ENCODE data around the gene CABLES1.
A peak's percentile ranks its signal among the peaks of the same experiment; 100 is the strongest.

The CABLES1 gene

GRCh38 chr18:23113576-23113975, 21.7 kb upstream of the CABLES1 start:
- DNase-seq (ENCODE audit: low read depth in 2 of 2), result no peak

- DNase-seq (ENCODE audit: low read depth in 2 of 2), result no peak
Observed at GRCh38 chr18:23114171-23114881, 21.0 kb upstream of the CABLES1 start.

DNA sequence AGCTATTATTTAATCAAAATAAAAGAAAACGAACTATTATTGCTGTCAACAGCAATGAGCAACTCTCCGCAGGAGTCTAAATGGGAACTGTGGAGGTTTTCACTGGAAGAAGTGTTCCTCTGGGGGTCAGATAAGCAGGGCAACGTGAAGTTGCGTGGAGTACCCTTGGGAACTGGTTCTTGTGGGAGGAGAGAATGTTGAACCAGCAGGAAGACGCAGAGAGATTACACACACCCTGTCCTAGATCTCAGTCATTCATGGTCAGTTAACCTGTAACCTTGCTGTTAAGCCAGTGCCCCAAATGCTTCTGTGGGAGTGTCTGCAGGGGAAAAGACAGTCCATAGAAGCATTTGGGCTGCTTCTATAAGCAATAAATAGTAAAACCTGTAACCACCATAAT, 20.4 kb upstream of the CABLES1 start:
- DNase-seq (ENCODE audit: low read depth in 2 of 2), result no peak

DNA sequence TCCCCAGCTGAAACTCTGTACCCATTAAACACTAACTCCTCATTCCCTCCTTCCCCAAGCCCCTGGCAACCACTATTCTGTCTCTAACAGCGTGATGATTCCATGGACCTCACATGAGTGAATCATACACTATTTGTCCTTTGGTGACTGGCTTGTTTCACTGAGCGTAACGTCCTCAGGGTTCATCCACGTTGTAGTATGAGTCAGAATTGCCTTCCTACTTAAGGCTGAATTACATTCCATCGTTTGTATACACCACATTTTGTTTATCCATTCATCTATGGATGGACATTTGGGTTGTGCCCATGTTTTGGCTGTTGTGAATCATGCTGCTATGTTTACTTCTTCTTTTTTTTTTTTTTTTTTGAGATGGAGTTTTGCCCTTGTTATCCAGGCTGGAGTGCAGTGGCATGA, 19.6 kb upstream of the CABLES1 start:
- no peak for DNase-seq (ENCODE audit: low read depth in 2 of 2)

DNA sequence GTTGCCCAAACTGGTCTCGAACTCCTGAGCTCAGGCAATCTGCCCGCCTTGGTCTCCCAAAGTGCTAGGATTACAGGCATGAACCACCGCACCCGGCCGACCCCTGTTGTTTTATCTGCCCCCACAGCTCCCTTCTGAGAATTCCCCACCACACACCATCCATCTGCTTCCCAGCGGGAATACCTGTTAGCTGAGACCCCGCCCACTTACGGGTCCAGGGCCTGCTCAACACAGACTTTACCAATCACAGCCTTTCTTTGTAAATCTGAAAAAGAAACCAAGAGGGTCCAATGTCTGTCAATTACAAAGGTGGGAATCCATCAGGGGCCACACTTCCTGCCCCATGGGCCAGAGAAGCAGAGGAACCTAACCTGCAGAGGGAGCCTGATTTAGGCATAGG, 14.2 kb upstream of the CABLES1 start:
- no peak for DNase-seq (ENCODE audit: low read depth in 2 of 2)

GRCh38 chr18:23122334-23123229, 12.7 kb upstream of the CABLES1 start:
- DNase-seq (ENCODE audit: low read depth in 2 of 2), result no peak

- DNase-seq (ENCODE audit: low read depth in 2 of 2), result no peak
Observed at GRCh38 chr18:23126376-23127056, 8.8 kb upstream of the CABLES1 start.

GRCh38 chr18:23127090-23127489, 8.2 kb upstream of the CABLES1 start:
- DNase-seq (ENCODE audit: low read depth in 2 of 2), result no peak

- no peak for DNase-seq (ENCODE audit: low read depth in 2 of 2)
Observed at GRCh38 chr18:23129355-23130002, 5.8 kb upstream of the CABLES1 start.

DNA sequence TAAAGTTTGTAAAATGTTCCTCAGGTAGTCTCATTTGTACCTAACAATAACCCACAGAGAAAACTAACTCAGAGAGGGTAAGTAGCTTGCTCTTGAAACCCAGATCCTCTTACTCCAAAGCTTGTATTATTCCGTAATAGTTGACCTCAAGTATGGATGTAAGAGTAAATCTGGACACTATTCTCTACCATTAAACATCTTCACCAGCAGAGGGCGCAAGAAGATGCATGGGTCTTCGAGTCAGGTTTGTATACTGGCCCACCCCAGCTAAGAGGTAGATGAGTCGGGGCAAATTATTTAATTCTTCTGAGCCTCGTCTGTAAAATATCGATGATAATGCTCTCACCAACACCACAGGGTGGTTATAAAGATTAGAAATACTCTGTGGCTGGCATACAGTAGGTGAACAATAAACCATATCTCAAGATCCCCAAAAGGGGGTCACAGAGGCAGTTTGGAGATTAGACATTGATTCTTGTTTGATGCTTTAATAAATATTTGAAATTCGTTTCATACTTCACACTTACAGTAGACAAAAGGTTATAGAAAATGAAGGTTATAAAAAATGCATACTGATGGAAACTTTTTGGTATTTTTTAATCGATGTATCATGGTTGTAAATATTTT, 3.5 kb upstream of the CABLES1 start:
- DNase-seq (ENCODE audit: low read depth in 2 of 2), result no peak

DNA sequence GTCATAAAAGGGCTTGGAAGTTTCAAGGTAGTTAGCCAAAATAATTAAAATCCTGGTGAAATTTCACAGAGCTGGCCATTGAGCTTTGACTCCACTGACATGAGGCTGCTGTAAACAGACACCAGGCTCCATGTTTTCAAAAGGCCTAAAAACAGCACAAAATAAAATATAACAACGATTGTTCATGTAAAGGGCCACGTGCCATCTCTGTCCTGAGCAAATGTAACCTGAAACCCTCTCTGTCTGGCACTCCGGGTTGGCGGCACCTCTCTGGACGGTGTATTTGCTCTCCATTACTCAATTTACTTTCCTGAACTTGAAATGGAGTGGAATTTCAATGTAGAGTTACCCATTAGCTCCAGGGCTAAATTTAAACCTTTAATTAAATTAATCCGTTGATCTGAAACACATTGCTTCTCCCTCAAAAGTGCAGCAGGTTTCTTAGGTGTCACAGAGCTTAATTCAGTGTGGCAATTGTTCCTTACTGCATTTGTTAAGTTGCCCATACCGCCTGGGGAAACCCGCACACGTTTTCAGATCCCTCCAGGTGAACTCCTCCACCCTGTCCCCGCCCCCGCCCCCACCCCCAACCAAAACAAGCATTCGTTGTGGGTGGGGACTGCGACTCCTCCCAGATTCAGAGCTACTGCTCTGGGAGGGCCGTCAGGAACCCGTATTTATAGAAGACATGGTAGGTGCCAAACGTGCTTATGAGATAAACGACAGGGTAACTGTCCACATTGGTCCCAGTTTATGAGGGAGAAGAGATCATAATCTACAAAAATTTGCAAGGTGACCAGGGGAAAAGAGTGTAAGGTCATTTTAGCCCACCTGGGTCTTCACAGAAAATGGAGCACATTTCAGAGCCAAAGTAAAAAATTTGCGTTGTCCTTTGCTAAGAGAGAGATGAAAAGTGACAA, 1.2 kb upstream of the CABLES1 start:
- no peak for DNase-seq (ENCODE audit: low read depth in 2 of 2)

GRCh38 chr18:23135550-23136325, 453 bp downstream of the CABLES1 start:
- DNase-seq (ENCODE audit: low read depth in 2 of 2), result no peak

- peak in 1 of 2 donors; percentile 13 for DNase-seq (ENCODE audit: low read depth in 2 of 2)
Observed at GRCh38 chr18:23136326-23137096, 1.2 kb downstream of the CABLES1 start.

GRCh38 chr18:23137097-23137635, 1.9 kb downstream of the CABLES1 start:
- DNase-seq (ENCODE audit: low read depth in 2 of 2), result no peak

DNA sequence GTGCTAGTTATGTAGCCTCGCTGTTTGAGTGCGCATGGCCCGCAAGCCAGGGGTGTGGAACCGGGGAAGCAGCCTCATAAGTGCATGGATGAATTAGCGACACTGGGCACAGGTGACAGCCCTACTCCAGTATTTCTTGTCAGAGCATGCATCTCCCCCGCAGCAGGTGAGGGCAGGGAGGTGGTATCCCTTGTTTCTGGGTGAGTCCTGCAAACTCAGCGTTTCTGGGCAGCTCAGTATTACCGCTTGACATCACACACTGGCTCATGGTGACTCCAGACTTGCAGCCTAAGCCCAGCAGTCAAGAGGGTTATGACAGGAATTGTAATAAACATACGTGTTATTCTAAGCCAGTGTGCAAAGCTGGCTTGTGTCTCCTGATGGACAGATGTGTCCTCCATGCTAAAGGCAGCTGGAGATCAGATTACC, 2.5 kb downstream of the CABLES1 start:
- DNase-seq (ENCODE audit: low read depth in 2 of 2), result no peak

DNA sequence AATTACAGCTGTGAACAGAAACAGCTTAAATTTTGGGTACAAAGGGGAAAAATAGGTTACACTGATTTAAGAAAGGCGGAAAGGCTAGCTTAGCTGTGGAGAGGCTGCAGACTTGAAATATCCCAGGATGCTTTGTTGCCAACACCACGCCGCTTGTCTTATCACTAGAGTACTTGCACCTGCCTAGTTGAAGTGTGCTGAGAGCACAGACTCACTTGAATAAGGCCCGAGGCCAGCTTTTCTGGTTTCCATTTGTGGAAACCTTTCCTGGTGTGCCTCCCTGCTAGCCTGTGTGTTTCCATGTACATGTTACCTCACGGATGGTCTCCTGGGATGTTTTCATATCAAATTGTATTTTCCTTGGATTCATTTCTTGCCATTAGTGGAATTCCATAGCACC, 3.2 kb downstream of the CABLES1 start:
- DNase-seq (ENCODE audit: low read depth in 2 of 2), result no peak

DNA sequence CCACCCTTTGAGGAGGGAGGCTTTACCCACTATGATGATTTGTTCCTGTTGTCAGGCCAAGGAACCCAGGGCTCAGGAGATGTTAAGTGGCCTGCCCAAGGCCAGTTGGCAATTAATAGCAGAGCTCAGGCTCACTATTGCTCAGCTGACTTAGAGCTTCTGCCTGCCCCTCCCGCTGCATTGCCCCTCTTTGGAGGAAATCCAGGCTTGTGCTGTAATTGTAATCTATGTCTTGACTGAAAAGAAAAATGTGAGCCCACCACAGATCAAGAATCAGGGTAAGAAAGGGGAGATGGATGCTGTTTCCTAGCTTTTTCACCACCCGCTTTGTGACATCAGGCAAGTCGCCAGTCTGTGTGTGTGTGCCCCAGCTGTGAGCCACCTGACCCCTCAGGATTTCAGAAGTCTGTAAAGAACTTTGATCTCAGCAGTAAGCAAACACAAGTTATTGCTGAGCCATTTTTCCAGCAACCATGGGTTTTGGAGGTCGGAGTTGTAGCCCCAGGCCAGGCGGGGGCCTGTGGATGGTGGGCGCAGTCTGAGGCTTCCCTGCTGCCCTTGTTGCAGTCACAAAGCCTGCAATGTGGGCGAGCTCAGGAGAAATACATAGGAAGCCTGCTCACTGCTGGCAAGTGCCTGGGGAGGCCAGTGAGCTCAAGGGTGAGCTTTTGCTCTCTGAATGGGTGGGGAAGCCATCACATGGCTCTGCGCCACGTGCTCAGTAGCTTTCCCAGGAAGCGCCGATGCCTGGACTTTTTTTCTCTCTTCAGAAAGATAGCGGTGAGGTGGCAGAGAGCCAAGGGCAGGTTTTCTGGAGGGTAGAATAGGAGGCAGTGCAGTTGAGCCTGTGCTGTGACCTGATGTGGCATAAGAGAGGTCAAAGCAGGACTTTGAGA, 6.1 kb downstream of the CABLES1 start:
- DNase-seq (ENCODE audit: low read depth in 2 of 2), result no peak
